HS-5 (cell line): ENCODE measurements around the gene CCDC126.
"Not testable (repeated sequence)": the region's sequence is repeated elsewhere in the genome, so short reads cannot be mapped to it uniquely, and the experiment has no call there.

Experiments used
- DNase-seq: peaks from one replicate; pipeline ENCODE4 v3.0.0-alpha.2; 2012; ENCODE audit warnings: low read depth

Gene CCDC126

GRCh38 chr7:23597094-23598091 lies at the start of gene CCDC126:
TSS of gene CCDC126 (plus strand) at chr7:23597382. CDS start at chr7:23611316, 13,934 bp downstream.
- DNase-seq: peak; percentile 77

- DNase-seq: no peak
Measured at GRCh38 chr7:23547662-23548061, 49.5 kb upstream of the CCDC126 start.

- DNase-seq: no peak
Measured at GRCh38 chr7:23558303-23558702, 38.9 kb upstream of the CCDC126 start.

- peak; percentile 63 for DNase-seq
Measured at GRCh38 chr7:23570592-23571200, 26.5 kb upstream of the CCDC126 start.

GRCh38 chr7:23581975-23582374 lies 15.2 kb upstream of the CCDC126 start:
- not testable (repeated sequence) for DNase-seq

- not testable (repeated sequence) for DNase-seq
Measured at GRCh38 chr7:23585304-23585703, 11.9 kb upstream of the CCDC126 start.

GRCh38 chr7:23586159-23586558 lies 11.0 kb upstream of the CCDC126 start:
- no peak for DNase-seq

- DNase-seq: no peak
Measured at GRCh38 chr7:23590529-23590928, 6.7 kb upstream of the CCDC126 start.

GRCh38 chr7:23593706-23594105 lies 3.5 kb upstream of the CCDC126 start:
- no peak for DNase-seq

- DNase-seq: no peak
Measured at GRCh38 chr7:23594879-23595604, 2.1 kb upstream of the CCDC126 start.

- no peak for DNase-seq
Measured at GRCh38 chr7:23598296-23598695, 1.1 kb downstream of the CCDC126 start.

GRCh38 chr7:23600236-23600635 lies 3.1 kb downstream of the CCDC126 start:
- DNase-seq: no peak

- no peak for DNase-seq
Measured at GRCh38 chr7:23603632-23604295, 6.6 kb downstream of the CCDC126 start.

- DNase-seq: no peak
Measured at GRCh38 chr7:23604296-23604640, 7.1 kb downstream of the CCDC126 start.

GRCh38 chr7:23607130-23607529 lies 9.9 kb downstream of the CCDC126 start:
- no peak for DNase-seq

GRCh38 chr7:23607866-23608265 lies 10.7 kb downstream of the CCDC126 start:
- no peak for DNase-seq

- DNase-seq: no peak
Measured at GRCh38 chr7:23615331-23615730, 18.1 kb downstream of the CCDC126 start.

- DNase-seq: no peak
Measured at GRCh38 chr7:23616593-23616992, 19.4 kb downstream of the CCDC126 start.

GRCh38 chr7:23617482-23617881 lies 20.3 kb downstream of the CCDC126 start:
- no peak for DNase-seq

- peak; percentile 56 for DNase-seq
Measured at GRCh38 chr7:23618241-23618640, 21.1 kb downstream of the CCDC126 start.

- DNase-seq: no peak
Measured at GRCh38 chr7:23619141-23619540, 22.0 kb downstream of the CCDC126 start.

GRCh38 chr7:23622506-23622925 lies 25.3 kb downstream of the CCDC126 start:
- DNase-seq: no peak
